CD4-positive, alpha-beta T cell treated with Interleukin-17A for 1 hour (primary cell): ENCODE data around the gene PPIL1.
"Not testable (repeated sequence)": the region's sequence is repeated elsewhere in the genome, so short reads cannot be mapped to it uniquely, and the experiment has no call there.

Experiments used
- DNase-seq: peaks from one replicate; pipeline ENCODE4 v3.0.0-alpha.2; 2020

The PPIL1 gene

DNA sequence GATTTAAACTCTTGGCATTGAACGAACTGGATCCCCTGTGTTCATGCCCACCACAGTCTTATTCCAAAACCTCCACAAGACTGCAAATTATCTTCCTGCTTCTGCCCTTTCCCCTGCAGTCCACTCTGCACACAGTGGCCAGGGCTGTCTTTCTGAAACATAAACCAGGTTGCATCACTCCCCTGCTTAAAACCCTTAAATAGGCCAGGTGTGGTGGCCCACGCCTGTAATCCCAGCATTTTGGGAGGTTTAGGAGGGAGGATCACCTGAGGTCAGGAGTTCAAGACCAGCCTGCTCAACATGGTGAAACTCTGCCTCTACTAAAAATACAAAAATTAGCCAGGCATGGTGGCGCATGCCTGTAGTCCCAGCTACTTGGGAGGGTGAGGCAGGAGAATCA is 61.6 kb downstream of the PPIL1 start:
- DNase-seq, result not testable (repeated sequence)

DNA sequence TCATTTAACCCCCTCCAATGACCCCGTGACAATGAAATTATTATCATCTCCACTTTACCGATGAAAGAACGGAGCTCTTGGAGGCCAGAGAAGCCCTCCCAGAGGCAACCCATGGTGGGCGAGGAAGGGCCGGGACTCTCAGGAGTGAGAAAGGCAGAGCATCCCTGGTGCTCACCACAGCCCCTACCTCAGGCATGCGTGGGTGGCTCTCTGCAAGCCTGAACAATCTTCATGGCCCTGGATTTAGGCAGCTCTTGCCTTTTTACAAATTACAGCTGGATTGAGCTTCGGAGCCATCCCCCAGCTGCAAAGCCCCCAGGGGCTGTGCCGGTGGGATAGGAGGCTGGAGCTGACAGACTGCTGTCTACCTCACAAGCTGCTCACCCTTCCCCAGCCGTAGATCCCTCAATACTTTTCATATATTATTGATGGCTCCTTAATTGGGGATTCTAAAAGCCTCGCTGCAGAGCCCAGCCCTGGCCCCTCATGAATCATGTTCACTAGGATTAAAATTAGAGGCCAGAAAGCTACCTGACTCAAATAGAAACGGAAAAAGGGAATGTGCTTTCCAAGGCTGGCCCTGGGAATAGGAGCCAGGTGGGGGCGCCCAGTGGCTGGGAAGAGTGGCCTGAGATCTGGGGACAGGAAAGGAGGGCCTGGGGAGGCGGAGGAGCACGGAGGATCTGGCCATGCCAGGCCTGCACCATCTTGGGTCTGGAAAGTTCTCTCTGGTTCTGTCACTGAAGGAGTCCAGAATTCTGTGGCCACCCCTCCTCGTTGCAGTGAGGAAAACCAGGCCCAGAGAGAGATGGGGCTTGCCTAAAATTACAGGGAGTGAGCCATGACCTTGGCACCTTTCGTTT is 64.4 kb downstream of the PPIL1 start:
- DNase-seq, result no peak

DNA sequence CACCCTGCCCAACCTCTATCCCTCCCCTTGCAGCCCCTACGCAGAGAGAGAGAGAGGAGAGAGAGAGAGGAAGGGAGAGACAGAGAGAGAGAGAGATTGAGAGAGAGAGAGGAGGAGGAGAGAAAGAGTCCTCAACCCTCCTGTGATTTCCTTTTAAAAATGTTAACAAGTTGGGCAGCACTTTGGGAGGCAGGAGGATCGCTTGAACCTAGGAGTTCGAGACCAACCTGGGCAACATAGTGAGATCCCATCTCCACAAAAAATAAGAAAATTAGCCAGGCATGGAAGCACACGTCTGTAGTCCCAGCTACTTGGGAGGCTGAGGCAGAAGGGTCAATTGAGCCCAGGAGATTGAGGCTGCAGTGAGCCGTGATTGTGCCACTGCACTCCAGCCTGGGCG is 65.4 kb downstream of the PPIL1 start:
- DNase-seq, result no peak

DNA sequence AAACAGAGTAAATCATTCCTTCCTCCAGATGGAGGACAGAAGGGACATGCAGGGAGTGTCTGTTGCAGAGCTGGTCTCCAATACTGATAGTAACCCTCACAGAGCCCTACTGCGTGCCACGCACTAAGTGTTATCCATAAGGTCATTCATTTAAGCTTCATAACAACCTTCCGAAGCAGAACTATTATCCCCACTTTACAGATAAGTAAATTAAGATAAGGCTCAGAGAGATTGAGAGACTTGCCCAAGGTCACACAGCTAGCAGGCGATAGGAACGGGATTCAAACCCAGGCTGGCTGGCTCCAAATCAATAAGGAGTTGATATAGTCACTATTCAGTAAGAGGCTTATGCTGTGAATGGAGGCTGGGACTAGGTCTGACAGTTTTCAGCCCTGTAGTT is 66.0 kb downstream of the PPIL1 start:
- DNase-seq, result no peak

DNA sequence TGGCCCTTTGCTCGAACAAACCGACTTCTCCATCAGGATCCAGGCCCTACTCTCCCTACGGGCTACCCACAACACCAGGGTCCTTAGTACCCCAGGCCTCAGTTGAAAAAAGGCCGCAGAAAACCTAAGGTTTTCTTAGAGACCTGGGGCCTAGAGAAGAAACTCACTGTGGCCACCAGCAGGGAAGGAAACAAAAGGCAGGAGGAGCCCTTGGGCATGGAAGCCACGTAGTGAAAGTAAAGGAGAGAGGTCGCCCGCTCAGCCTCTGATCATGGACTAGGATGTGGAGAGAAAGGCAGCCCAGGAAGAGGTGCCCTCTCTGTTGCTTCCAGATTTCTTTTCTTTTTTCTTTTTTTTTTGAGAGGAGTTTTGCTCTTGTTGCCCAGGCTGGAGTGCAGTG is 66.9 kb downstream of the PPIL1 start:
- no peak for DNase-seq

DNA sequence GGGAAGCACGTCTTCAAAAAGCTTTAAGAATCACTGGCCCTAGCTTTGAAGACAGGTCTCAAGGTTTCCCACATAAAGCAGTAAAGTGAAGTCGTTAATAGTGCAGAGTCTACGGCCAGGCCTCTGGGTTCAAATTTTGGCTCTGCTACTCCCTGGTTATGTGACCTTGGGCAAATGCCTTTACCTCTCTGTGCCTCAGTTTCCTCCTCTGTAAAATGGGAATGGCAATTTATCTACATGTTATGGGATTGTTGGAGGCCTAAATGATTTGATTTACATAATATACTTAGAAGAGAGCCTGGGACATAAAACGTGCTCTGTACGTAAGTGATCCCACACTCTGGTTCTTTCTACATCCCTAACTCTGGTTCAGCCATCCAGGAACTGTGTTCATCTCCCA is 67.5 kb downstream of the PPIL1 start:
- DNase-seq, result no peak

DNA sequence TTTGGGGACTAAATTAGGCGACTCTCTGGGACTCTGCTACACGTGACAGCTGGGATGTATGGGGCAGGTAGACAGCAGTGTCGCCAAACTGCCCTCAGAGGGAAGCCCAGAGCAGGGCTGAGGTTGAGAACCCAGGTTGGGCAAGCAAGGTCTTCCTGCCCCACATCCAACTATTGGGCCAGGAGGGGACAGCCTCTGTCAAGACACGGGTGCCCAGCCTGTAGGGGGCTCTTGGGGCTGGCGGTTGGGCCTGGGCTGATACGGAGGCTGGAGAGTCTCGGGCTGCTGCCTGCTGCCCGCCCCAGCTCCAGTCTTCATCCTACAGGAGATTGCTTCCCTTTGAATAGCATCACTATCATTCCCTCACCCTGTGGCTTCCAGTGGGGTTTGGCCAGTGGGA is 68.7 kb downstream of the PPIL1 start:
- no peak for DNase-seq

DNA sequence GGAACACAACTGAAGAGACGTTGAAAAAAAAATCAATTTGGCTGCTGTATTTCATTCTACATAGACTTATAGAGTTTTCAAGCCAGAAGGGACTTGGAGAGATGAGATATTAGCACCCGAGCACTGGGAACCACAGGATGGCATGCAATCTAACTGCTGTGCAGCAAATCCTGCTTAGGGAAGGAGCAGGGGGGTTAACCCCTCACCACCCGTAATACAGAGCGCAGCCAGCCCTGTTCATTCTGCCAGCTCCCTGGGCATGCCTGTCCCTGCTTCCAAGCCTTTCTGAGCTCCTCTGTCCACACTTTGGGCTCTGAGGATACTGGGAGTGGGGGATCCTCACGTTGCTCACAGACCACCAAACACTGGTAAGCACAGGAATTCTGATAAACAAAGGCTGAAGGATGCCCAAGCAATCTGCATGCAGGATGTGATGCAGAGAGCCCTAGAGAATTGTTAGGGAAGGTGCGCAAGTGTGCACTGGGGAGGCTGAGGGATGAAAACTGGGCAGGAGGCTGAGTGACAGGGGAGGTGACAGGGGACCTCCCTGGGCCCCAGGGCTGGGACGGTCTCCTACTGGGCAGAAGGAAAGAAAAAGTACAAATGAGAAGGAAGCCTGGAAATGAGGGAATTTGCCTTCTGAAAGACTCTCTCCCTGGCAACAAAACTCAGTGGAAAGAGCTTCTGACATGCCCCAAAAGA is 69.4 kb downstream of the PPIL1 start:
- DNase-seq, result no peak
